ENCODE results near the gene KNOP1.

GRCh38 chr16:19717314-19717713 lies 713 bp downstream of the KNOP1 start:
- TF ChIP-seq, protein P1, sequence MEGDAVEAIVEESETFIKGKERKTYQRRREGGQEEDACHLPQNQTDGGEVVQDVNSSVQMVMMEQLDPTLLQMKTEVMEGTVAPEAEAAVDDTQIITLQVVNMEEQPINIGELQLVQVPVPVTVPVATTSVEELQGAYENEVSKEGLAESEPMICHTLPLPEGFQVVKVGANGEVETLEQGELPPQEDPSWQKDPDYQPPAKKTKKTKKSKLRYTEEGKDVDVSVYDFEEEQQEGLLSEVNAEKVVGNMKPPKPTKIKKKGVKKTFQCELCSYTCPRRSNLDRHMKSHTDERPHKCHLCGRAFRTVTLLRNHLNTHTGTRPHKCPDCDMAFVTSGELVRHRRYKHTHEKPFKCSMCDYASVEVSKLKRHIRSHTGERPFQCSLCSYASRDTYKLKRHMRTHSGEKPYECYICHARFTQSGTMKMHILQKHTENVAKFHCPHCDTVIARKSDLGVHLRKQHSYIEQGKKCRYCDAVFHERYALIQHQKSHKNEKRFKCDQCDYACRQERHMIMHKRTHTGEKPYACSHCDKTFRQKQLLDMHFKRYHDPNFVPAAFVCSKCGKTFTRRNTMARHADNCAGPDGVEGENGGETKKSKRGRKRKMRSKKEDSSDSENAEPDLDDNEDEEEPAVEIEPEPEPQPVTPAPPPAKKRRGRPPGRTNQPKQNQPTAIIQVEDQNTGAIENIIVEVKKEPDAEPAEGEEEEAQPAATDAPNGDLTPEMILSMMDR (conservative IDR thresholded peaks at IDR 0.05; ENCODE audit: low read depth, low read length) = no peak
- TF ChIP-seq EZH2 (IDR thresholded peaks at IDR 0.05; ENCODE audit: low read length, unreplicated experiment) = no peak

Measured in PC-3 (cell line).